Neural cell (in vitro differentiated cells): ENCODE measurements around the gene MRPS6. TPM values are rescaled to one million over a fixed set of nuclear protein-coding genes. Genes with fewer than 3 reads are reported as not detected.

ENCODE experiments used
- polyA plus RNA-seq: library from polyadenylated mRNA; depleted of rRNA; stranded (reverse); fragments of >200 nt; gene quantifications from 2 replicates; pipeline ENCODE4 v1.2.3, GENCODE V29; 2014

The MRPS6 gene
- polyA plus RNA-seq, 1 donor from 2014 or later = 70.1 TPM

Other genes starting within 250 kb of the MRPS6 start
- gene ATP5PO, start 157.8 kb upstream of the MRPS6 start, polyA plus RNA-seq = 420 and 439 TPM in 2 replicates
- gene SLC5A3, start within 50 bp of the MRPS6 start, polyA plus RNA-seq = 17.0 and 18.2 TPM in 2 replicates